Omental fat pad (tissue), 4 donors: ENCODE results near the gene AKR1E2. TPM values are rescaled to one million over a fixed set of nuclear protein-coding genes. Genes with fewer than 3 reads are reported as not detected.

Experiments
- ATAC-seq: fragments of 150-250 bp; one replicate; pipeline ENCODE4 v1.9.1; 2016; ENCODE audit warnings: mild to moderate bottlenecking, moderate library complexity; ENCODE audit not compliant: low FRiP score
- DNase-seq: peaks from one replicate; pipeline ENCODE4 v3.0.0-alpha.2; 2019; ENCODE audit warnings: low spot score
- CTCF ChIP-seq, 3 donors: fragments of 450-650 bp; IDR thresholded peaks; one replicate each; pipeline ENCODE4 v1.5.1; 2016 to 2017; ENCODE audit warnings: antibody characterized with exemption in 3 of 3, mild to moderate bottlenecking in 3 of 3, moderate library complexity in 2 of 3
- total RNA-seq, 4 donors: library from RNA; depleted of rRNA; stranded (reverse); fragments of >200 nt; gene quantifications; one replicate each; pipeline ENCODE4 v1.1.0, GENCODE V29; 2016

AKR1E2 gene
- total RNA-seq, 4 donors from 2014 or later: 7.2 to 26.8 (median 8.9) TPM

GRCh38 chr10:4820804-4821401, 5.1 kb upstream of the AKR1E2 start:
- DNase-seq: no peak
- TF ChIP-seq CTCF (IDR thresholded peaks at IDR 0.05): no peak
- no peak for ATAC-seq

GRCh38 chr10:4822208-4822607, 3.8 kb upstream of the AKR1E2 start:
- no peak for ATAC-seq
- TF ChIP-seq CTCF (IDR thresholded peaks at IDR 0.05): no peak
- DNase-seq: no peak

- no peak for ATAC-seq
- TF ChIP-seq CTCF (IDR thresholded peaks at IDR 0.05): no peak
Measured at GRCh38 chr10:4824791-4825310, 1.2 kb upstream of the AKR1E2 start.

GRCh38 chr10:4825456-4825867, 545 bp upstream of the AKR1E2 start:
- DNase-seq (no peak), ATAC-seq (no peak)
- TF ChIP-seq CTCF (IDR thresholded peaks at IDR 0.05): no peak

More at GRCh38 chr10:4824791-4825310, 1.2 kb upstream of the AKR1E2 start:
- no peak for DNase-seq

- DNase-seq: no peak
- ATAC-seq: no peak
- no peak for TF ChIP-seq CTCF (IDR thresholded peaks at IDR 0.05)
Measured at GRCh38 chr10:4826792-4827324, 851 bp downstream of the AKR1E2 start.

GRCh38 chr10:4828005-4828404, 2.0 kb downstream of the AKR1E2 start:
- no peak for TF ChIP-seq CTCF (IDR thresholded peaks at IDR 0.05)
- DNase-seq: no peak
- no peak for ATAC-seq

- ATAC-seq (no peak), DNase-seq (no peak)
- no peak for TF ChIP-seq CTCF (IDR thresholded peaks at IDR 0.05)
Measured at GRCh38 chr10:4830551-4830950, 4.5 kb downstream of the AKR1E2 start.
